Prostate gland (tissue), 2 donors: ENCODE measurements around the gene SCYGR3. TPM values are rescaled to one million over a fixed set of nuclear protein-coding genes. Genes with fewer than 3 reads are reported as not detected.

ENCODE experiments used
- DNase-seq: peaks from one replicate; pipeline ENCODE4 v3.0.0-alpha.2; 2019; ENCODE audit warnings: low spot score
- H3K27ac ChIP-seq, 2 donors: fragments of 200-600 bp; sonication (generic); 2 replicates each; pipeline ENCODE4 v1.5.1; 2017 to 2019
- H3K27me3 ChIP-seq: fragments of 200-600 bp; sonication (generic); replicated peaks from 2 replicates; pipeline ENCODE4 v1.5.1; 2019; ENCODE audit not compliant: insufficient read depth
- H3K36me3 ChIP-seq, 2 donors: fragments of 200-600 bp; sonication (generic); 1 replicate in 1 of 2; 2 replicates in 1 of 2; pipeline versions ENCODE4 v1.5.1 to v1.8.1; 2017 to 2019
- H3K4me1 ChIP-seq: fragments of 200-600 bp; sonication (generic); replicated peaks from 2 replicates; pipeline ENCODE4 v1.5.1; 2019
- H3K4me3 ChIP-seq, 2 donors: fragments of 200-600 bp; sonication (generic); 2 replicates each; pipeline ENCODE4 v1.5.1; 2017 to 2019
- H3K9me3 ChIP-seq: fragments of 200-600 bp; sonication (generic); 2 replicates; pipeline ENCODE4 v1.5.1; 2017
- POLR2A ChIP-seq: fragments of 450-650 bp; IDR thresholded peaks from one replicate; pipeline ENCODE4 v1.6.1; 2016; ENCODE audit warnings: antibody characterized with exemption, mild to moderate bottlenecking
- POLR2AphosphoS5 ChIP-seq: sonication (generic); formaldehyde crosslinking; IDR thresholded peaks from one replicate; pipeline ENCODE4 v1.6.1; 2017; ENCODE audit warnings: antibody characterized with exemption
- WGBS: methylation state at CpG from one replicate; pipeline ENCODE4 v1.1.5; 2018; 5-methylcytosine and 5-hydroxymethylcytosine counted together
- intact Hi-C: fragments of 100-400 bp; cut with DNase I; formaldehyde crosslinking; loops from one replicate; pipeline ENCODE4 v1.14.2; 2022
- total RNA-seq, 2 donors: library from RNA; depleted of rRNA; stranded (reverse); fragments of >200 nt; gene quantifications; one replicate each; pipeline ENCODE4 v1.1.0, GENCODE V29; 2016
- TF ChIP-seq, protein P1 (sequence below), 4 experiments: fragments of 200-600 bp in 2 of 4; fragments of 450-650 bp in 2 of 4; sonication (generic) in 2 of 4; IDR thresholded peaks; 1 replicate in 3 of 4; 2 replicates in 1 of 4; pipeline ENCODE4 v1.5.1; 2016 to 2019; ENCODE audit warnings: antibody characterized with exemption in 4 of 4, mild to moderate bottlenecking in 2 of 4, moderate library complexity in 2 of 4

The SCYGR3 gene
- total RNA-seq, 2 donors from 2014 or later, result not detected

DNA sequence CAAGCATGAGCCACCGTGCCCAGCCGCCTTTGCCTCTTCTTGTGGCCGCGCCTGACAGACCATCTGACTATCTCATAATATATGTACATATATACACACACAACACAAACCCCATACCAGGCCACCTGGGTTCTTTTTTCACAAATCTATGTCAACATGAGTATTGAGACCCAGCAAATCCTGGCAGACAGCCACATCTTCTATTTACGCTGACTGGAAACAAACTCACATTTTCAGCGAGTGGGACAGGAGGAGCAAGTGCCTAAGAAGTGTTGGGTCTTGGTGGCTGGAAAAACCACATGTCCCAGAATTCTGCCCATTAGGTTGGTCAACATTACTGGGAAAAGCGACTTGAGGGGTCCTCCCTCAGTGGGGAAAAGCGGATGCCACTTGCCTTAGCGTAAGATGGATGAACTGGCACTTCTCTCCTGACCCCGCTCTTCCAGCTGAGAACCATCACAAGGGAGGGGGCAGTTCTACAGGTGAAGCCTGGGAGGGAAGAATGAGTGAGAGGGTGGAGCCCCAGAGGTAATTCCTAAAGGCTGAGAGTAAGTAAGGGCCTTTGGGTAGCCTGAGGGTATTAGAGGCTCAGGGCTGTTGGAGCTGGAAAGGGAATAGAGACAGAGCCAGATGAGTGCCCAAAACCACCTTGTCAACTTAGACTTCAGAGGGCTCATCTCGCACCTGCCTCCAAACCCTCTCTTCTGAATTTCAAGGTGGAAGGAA lies 1.9 kb downstream of the SCYGR3 start:
- Histone ChIP-seq H3K9me3 (no peaks in the 10 kb centered on the region), H3K4me1 (no peaks in the 10 kb centered on the region), H3K4me3 (no peak overlapping the region), H3K27ac (no peak overlapping the region), H3K36me3 (no peaks in the 10 kb centered on the region), H3K27me3 (peaks cover 2% of the 10 kb centered on the region)
- no peak for DNase-seq
- WGBS, result 67% methylated on average over 11 of the region's 11 CpGs
- TF ChIP-seq POLR2AphosphoS5 (no peak), POLR2A (no peak)
- TF ChIP-seq, protein P1, sequence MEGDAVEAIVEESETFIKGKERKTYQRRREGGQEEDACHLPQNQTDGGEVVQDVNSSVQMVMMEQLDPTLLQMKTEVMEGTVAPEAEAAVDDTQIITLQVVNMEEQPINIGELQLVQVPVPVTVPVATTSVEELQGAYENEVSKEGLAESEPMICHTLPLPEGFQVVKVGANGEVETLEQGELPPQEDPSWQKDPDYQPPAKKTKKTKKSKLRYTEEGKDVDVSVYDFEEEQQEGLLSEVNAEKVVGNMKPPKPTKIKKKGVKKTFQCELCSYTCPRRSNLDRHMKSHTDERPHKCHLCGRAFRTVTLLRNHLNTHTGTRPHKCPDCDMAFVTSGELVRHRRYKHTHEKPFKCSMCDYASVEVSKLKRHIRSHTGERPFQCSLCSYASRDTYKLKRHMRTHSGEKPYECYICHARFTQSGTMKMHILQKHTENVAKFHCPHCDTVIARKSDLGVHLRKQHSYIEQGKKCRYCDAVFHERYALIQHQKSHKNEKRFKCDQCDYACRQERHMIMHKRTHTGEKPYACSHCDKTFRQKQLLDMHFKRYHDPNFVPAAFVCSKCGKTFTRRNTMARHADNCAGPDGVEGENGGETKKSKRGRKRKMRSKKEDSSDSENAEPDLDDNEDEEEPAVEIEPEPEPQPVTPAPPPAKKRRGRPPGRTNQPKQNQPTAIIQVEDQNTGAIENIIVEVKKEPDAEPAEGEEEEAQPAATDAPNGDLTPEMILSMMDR (IDR thresholded peaks at IDR 0.05), result no peak
- intact Hi-C loops, result no loop called here

DNA sequence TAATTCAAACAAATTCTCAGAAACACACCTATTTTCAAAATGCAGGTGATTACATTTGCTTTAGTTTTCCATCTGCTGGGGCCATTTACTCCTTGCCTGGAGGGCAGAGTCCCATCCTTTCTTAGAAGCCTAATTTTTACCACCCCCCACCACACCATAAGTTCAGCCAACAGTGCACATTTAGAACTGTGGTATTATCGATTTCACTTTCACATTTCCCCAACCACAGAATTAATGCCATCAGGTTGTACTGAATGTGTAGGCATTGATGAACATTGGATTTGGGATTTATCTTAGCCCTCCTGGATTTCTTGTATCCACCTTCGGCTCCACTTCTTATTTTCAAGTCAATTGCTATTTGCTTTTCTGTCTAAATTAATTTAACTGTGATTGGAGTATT lies 4.5 kb downstream of the SCYGR3 start:
- DNase-seq, result no peak
- Histone ChIP-seq H3K36me3 (no peaks in the 10 kb centered on the region), H3K27ac (no peak overlapping the region), H3K4me3 (no peak overlapping the region), H3K4me1 (no peaks in the 10 kb centered on the region), H3K27me3 (peaks cover 2% of the 10 kb centered on the region), H3K9me3 (no peaks in the 10 kb centered on the region)
- TF ChIP-seq, protein P1 (IDR thresholded peaks at IDR 0.05), result no peak
- no peak for TF ChIP-seq POLR2A
- TF ChIP-seq POLR2AphosphoS5, result no peak
- WGBS, result 91% methylated on average over 2 of the region's 2 CpGs
- intact Hi-C loops, result no loop called here

DNA sequence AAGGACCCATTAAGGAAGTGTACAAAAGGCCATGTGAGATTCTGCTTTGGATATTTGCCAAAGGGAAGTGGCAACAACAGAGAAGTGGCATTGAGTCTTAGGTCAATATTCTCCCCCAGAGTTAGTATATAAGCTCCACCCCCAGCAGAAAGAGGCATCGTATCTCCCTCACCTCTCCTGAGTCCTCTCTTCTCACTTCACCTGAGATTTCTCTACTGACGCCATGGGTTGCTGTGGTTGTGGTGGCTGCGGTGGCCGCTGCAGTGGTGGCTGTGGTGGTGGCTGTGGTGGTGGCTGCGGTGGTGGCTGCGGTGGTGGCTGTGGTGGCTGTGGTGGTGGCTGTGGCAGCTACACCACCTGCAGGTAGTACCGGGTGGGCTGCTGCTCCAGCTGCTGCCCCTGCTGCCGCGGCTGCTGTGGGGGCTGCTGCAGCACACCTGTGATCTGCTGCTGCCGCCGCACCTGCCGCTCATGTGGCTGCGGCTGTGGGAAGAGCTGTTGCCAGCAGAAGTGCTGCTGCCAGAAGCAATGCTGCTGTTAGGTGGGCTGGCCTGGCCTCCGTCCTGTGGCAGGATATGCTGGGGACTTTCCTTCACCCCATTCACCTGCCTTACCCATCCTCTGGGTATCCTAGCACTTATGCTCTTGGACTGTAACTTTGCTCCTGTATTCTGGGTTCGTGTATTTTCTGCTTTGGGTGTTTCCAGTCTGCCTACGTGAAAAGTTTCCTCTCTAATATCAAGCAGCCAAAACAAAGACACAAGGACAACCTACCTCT lies 5.9 kb downstream of the SCYGR3 start:
- DNase-seq, result no peak
- no peak overlapping the region for H3K4me3 ChIP-seq
- H3K4me1 ChIP-seq, result no peaks in the 10 kb centered on the region
- H3K27ac ChIP-seq, result no peak overlapping the region
- H3K9me3 ChIP-seq, result no peaks in the 10 kb centered on the region
- intact Hi-C loops, result no loop called here
- 76% methylated on average over 16 of the region's 16 CpGs for WGBS
- peaks cover 2% of the 10 kb centered on the region for H3K27me3 ChIP-seq
- TF ChIP-seq, protein P1 (IDR thresholded peaks at IDR 0.05), result no peak
- TF ChIP-seq POLR2A, result no peak
- no peak for TF ChIP-seq POLR2AphosphoS5
- H3K36me3 ChIP-seq, result no peaks in the 10 kb centered on the region

DNA sequence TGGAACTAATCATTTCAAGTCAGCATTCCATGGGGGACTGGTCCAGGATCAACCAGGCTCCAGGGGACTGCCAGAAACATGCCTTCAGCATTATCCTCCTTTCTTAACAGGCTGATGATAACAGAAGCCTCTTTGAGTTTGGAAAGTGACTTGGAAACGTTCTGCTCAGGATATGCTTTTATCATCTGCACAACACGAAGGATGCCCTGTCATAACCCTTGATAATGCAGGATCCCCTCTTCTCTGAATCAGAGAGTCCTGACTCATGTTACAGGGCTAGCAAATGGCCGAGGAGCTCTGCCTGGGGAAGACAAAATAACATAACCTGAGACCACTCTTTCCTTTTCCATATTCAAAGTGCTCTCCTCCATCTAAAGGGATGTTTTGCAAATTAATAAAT lies 6.7 kb downstream of the SCYGR3 start:
- H3K4me3 ChIP-seq, result no peak overlapping the region
- no peaks in the 10 kb centered on the region for H3K4me1 ChIP-seq
- no peaks in the 10 kb centered on the region for H3K36me3 ChIP-seq
- 57% methylated on average over 3 of the region's 3 CpGs for WGBS
- no peak for DNase-seq
- intact Hi-C loops, result no loop called here
- TF ChIP-seq POLR2A (no peak), POLR2AphosphoS5 (no peak)
- TF ChIP-seq, protein P1 (IDR thresholded peaks at IDR 0.05), result no peak
- H3K9me3 ChIP-seq, result no peaks in the 10 kb centered on the region
- H3K27ac ChIP-seq, result no peak overlapping the region
- H3K27me3 ChIP-seq, result peaks cover 2% of the 10 kb centered on the region

DNA sequence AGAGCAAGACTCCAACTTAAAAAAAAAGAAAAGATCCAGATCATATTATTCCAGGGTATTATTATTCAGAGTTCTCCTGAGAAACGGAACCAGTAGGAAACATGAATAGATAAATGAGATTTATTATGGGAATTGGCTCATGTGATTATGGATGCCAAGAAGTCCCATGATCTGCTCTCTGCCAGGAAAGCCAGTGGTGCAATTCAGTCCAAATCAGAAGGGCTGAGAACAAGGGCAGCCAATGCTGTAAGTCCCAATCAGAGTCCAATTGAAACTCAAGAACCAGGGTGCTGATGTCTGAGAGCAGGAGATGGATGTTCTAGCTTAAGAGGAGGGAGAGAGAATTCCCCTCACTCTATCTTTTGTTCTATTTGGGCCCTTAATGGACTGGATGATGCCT lies 8.2 kb downstream of the SCYGR3 start:
- intact Hi-C loops, result no loop called here
- DNase-seq, result no peak
- 85% methylated on average over 1 of the region's 1 CpG for WGBS
- Histone ChIP-seq H3K9me3 (no peaks in the 10 kb centered on the region), H3K36me3 (no peaks in the 10 kb centered on the region), H3K27ac (no peak overlapping the region), H3K4me1 (no peaks in the 10 kb centered on the region), H3K4me3 (no peak overlapping the region), H3K27me3 (no peaks in the 10 kb centered on the region)
- TF ChIP-seq, protein P1 (IDR thresholded peaks at IDR 0.05), result no peak
- no peak for TF ChIP-seq POLR2AphosphoS5
- no peak for TF ChIP-seq POLR2A
